ENCODE results near the gene NBEAL2. TPM values are rescaled to one million over a fixed set of nuclear protein-coding genes. Genes with fewer than 3 reads are reported as not detected.

The NBEAL2 gene
- total and polyA plus RNA-seq, 8 donors: 59.3 to 148 (median 84.3) TPM

- no peak overlapping the region for H3K4me3 ChIP-seq
- no peaks in the 10 kb centered on the region for H3K27me3 ChIP-seq
- no peak for TF ChIP-seq CTCF (IDR thresholded peaks at IDR 0.05)
- ATAC-seq: no peak
- H3K4me1 ChIP-seq: peaks cover 24 to 90% of the 10 kb centered on the region in 2 donors
- H3K9me3 ChIP-seq: no peaks in the 10 kb centered on the region
- intact Hi-C loops (cut with DNase I): no loop called here
- DNase-seq: peak in 1 of 4 donors; percentile 40
- H3K27ac ChIP-seq: peak overlapping the region in 1 of 2 donors; percentile 89
- H3K36me3 ChIP-seq: peaks cover 0 to 27% of the 10 kb centered on the region in 2 donors
These were observed 6.7 kb downstream of the NBEAL2 start for GRCh38 chr3:46986055-46986730.

DNA sequence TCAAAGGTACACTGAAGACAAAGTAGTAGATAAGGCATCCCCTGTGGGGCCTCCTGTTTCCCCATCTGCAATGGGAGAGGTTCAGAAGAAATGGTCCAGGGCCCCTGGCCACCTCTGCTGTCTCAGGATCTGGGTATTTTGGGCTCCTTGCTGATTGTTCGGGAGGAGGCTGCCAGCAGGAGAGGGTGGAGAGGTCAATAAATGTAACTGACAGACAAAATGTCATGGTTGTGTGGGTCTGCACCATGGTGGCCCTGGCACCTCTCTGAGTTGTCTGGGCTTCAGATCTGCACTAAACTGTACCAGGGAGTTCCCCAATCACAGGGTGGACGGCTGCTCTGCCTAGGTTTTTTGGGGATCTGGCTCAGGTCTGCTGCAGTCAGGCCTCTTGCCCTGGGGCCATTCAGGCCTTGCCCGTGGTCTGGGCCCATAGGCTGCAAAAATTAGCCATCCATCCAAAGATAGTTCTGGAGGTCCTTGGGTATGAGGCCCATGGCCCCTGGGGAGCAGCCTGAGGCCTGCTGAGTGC is 7.4 kb downstream of the NBEAL2 start:
- peaks cover 18 to 90% of the 10 kb centered on the region in 2 donors for H3K4me1 ChIP-seq

DNA sequence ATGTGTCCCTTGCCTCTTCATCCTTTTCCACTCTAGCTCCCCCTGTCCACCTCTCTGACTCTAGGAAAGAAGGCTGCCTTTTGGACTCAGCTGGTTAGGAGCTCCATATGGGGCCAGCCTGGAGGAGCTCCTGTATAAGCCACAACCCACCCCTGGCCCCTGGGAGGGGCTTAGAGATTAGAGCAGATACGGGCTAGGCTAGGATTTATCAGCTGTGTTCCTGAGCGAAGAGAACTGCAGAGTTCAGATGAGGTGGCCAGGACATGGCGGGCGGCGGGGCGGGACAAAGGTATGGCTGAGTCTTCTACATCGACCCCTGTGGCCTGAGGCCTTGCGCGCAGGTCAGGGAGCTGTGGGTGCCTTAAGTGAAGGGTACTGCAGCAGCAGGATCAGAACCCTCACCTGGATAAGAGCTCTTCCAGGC is 7.9 kb downstream of the NBEAL2 start:
- no peak for DNase-seq
- Histone ChIP-seq H3K9me3 (no peaks in the 10 kb centered on the region), H3K36me3 (peaks cover 0 to 38% of the 10 kb centered on the region in 2 donors), H3K27me3 (no peaks in the 10 kb centered on the region), H3K27ac (peak overlapping the region; percentile 26 to 89), H3K4me3 (peak overlapping the region in 1 of 2 donors; percentile 42), H3K4me1 (peaks cover 17 to 87% of the 10 kb centered on the region in 2 donors)
- no peak for TF ChIP-seq CTCF (IDR thresholded peaks at IDR 0.05)
- no peak for ATAC-seq
- intact Hi-C loops (cut with DNase I): no loop called here

More for the DNA sequence above, 7.4 kb downstream of the NBEAL2 start:
- no peaks in the 10 kb centered on the region for H3K9me3 ChIP-seq
- no peak for TF ChIP-seq CTCF (IDR thresholded peaks at IDR 0.05)
- H3K27me3 ChIP-seq: no peaks in the 10 kb centered on the region
- no peak for ATAC-seq
- peak in 1 of 4 donors; percentile 33 for DNase-seq
- peak overlapping the region; percentile 26 to 89 for H3K27ac ChIP-seq
- H3K36me3 ChIP-seq: peaks cover 0 to 34% of the 10 kb centered on the region in 2 donors
- no peak overlapping the region for H3K4me3 ChIP-seq
- intact Hi-C loops (cut with DNase I): no loop called here

GRCh38 chr3:46987743-46988401 is 8.4 kb downstream of the NBEAL2 start:
- Histone ChIP-seq H3K27ac (peak overlapping the region; percentile 53 to 89), H3K36me3 (peaks cover 0 to 43% of the 10 kb centered on the region in 2 donors), H3K4me1 (peaks cover 17 to 84% of the 10 kb centered on the region in 2 donors), H3K9me3 (no peaks in the 10 kb centered on the region), H3K27me3 (no peaks in the 10 kb centered on the region), H3K4me3 (peak overlapping the region in 1 of 2 donors; percentile 42)
- TF ChIP-seq CTCF (IDR thresholded peaks at IDR 0.05): no peak
- ATAC-seq: peak; percentile 85
- intact Hi-C loops (cut with DNase I): no loop called here
- peak in 2 of 4 donors; percentile 84 to 96 for DNase-seq

- peak overlapping the region in 1 of 2 donors; percentile 89 for H3K27ac ChIP-seq
- H3K36me3 ChIP-seq: peaks cover 0 to 51% of the 10 kb centered on the region in 2 donors
- H3K4me3 ChIP-seq: peak overlapping the region in 1 of 2 donors; percentile 42
- no peaks in the 10 kb centered on the region for H3K9me3 ChIP-seq
- DNase-seq: peak in 1 of 4 donors; percentile 45
- TF ChIP-seq CTCF (IDR thresholded peaks at IDR 0.05): no peak
- intact Hi-C loops (cut with DNase I): no loop called here
- no peak for ATAC-seq
- no peaks in the 10 kb centered on the region for H3K27me3 ChIP-seq
- H3K4me1 ChIP-seq: peaks cover 17 to 83% of the 10 kb centered on the region in 2 donors
These were observed 9.2 kb downstream of the NBEAL2 start for GRCh38 chr3:46988616-46989015.
